ENCODE measurements around the gene SLC1A7. TPM values are rescaled to one million over a fixed set of nuclear protein-coding genes. Genes with fewer than 3 reads are reported as not detected.

The SLC1A7 gene
- total and polyA plus RNA-seq, 2 of the 13 experiments (the other 11 are each of a cell fraction or from before 2014, with no cell fraction given), result 0.04 to 2.0 TPM

DNA sequence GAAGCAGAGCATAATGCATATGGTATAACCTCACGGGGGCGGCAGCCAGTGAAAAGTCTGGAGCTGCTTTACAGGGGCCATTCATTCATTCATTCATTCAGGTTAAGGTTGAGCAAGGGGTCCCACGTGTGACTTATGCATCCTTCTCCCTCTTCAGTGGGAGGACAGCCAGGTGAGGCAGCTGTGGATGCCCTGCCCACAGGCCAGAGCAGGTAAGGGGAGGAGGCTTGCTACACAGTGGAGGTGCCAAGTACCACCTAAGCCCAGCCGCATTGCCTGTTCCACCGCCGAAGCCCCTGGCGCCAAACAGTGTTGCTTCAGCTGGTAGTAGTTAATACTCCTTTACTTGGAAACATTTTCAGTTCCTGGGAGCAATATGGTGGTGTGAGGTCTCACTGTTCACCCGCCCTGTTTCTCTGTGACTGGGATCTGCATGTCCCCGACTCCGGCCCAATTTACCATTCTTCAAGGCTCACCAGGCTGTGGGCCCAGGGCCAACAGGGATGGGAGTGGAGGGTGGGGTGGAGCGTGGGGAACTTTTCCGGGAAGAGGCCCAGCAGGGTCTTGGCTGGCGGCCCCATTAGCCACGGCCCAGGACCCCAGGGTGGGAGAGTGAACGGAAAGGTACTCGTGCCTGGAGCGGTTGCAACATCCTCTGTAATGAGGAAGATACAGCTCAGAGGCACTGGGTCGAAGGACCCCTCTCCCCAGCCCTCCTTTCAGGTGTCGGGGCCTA is 81.1 kb downstream of the SLC1A7 start:
- Histone ChIP-seq H3K9me3 (ENCODE audit: low read length) (no peaks in the 10 kb centered on the region), H3K4me1 (ENCODE audit: insufficient read depth, low read length) (no peaks in the 10 kb centered on the region), H3K4me3 (replicated peaks in 1 of 3; ENCODE audit: insufficient read depth in 1 of 3, low read depth in 2 of 3, low read length in 3 of 3) (peak overlapping the region in 1 of 3 experiments; percentile 17; a peak in 1 of 6 replicates), H3K36me3 (replicated peaks in 1 of 2; ENCODE audit: control insufficient read depth in 1 of 2, insufficient read depth in 2 of 2, low read length in 2 of 2) (no peaks in the 10 kb centered on the region), H3K79me2 (ENCODE audit: insufficient read depth, low read length) (no peaks in the 10 kb centered on the region), H3K9ac (ENCODE audit: insufficient read depth, low read depth, low read length) (no peak overlapping the region), H2AFZ (ENCODE audit: low read length) (no peak overlapping the region), H4K20me1 (ENCODE audit: insufficient read depth, low read length) (no peaks in the 10 kb centered on the region), H3K27ac (ENCODE audit: extremely low read length, insufficient read depth, low read length) (no peak overlapping the region), H3K4me2 (ENCODE audit: low read depth, low read length) (peak overlapping the region; percentile 34; the same call in 1 of the 2 replicates), H3K27me3 (ENCODE audit: control insufficient read depth in 1 of 2, insufficient read depth in 2 of 2, low read length in 2 of 2) (peaks cover 4 to 15% of the 10 kb centered on the region in 2 experiments; a peak in 4 of 5 replicates)
- WGBS (ENCODE audit: low lambda C conversion rate), result 73% methylated on average over 16 of the region's 19 CpGs
- in situ Hi-C loops (cut with HindIII; ENCODE audit: extremely low pct_ligation_motif_present, low pct_unique_long_range_greater_than_20kb), result no loop called here
- no TSS peak for BruUV-seq (replicated peaks)
- FAIRE-seq, result no peak
- TF ChIP-seq CEBPB (IDR thresholded peaks at IDR 0.05; ENCODE audit: borderline replicate concordance, low read depth, low read length) (peak; percentile 2; the same call in 1 of the 2 replicates), NFRKB (IDR thresholded peaks at IDR 0.05) (no peak), GABPB1 (CRISPR knock-in tag; IDR thresholded peaks at IDR 0.05) (0 out of 2 replicates have a peak, but pooled peaks have one; percentile 11), CREM (IDR thresholded peaks at IDR 0.05) (no peak), CREM (CRISPR knock-in tag; IDR thresholded peaks at IDR 0.05) (no peak), RNF2 (conservative IDR thresholded peaks at IDR 0.05; ENCODE audit: low read depth) (no peak), ZNF3 (CRISPR knock-in tag; IDR thresholded peaks at IDR 0.05) (no peak), MXD4 (CRISPR knock-in tag; IDR thresholded peaks at IDR 0.05) (no peak), ZNF230 (CRISPR knock-in tag; IDR thresholded peaks at IDR 0.05) (no peak), ZBTB44 (CRISPR knock-in tag; IDR thresholded peaks at IDR 0.05) (no peak), ZKSCAN8 (CRISPR knock-in tag; IDR thresholded peaks at IDR 0.05; ENCODE audit: borderline replicate concordance) (no peak), KDM2A (CRISPR knock-in tag; IDR thresholded peaks at IDR 0.05; ENCODE audit: borderline replicate concordance, low read depth) (0 out of 2 replicates have a peak, but pooled peaks have one; percentile 3), WIZ (CRISPR knock-in tag; IDR thresholded peaks at IDR 0.05) (no peak), PATZ1 (CRISPR knock-in tag; IDR thresholded peaks at IDR 0.05) (no peak), THAP11 (CRISPR knock-in tag; IDR thresholded peaks at IDR 0.05) (no peak), NR2F1 (CRISPR knock-in tag; IDR thresholded peaks at IDR 0.05) (no peak)
- TF ChIP-seq, protein P1, sequence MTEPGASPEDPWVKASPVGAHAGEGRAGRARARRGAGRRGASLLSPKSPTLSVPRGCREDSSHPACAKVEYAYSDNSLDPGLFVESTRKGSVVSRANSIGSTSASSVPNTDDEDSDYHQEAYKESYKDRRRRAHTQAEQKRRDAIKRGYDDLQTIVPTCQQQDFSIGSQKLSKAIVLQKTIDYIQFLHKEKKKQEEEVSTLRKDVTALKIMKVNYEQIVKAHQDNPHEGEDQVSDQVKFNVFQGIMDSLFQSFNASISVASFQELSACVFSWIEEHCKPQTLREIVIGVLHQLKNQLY (CRISPR knock-in tag; IDR thresholded peaks at IDR 0.05), result no peak
- intact Hi-C loops (cut with micrococcal nuclease; ENCODE audit: unreplicated experiment), result no loop called here
- peak; percentile 16; the same call in 2 of the 3 replicates for ATAC-seq
- ChIA-PET CTCF (ENCODE audit: low intra/inter-chr PET ratio, low total read pairs) (no interaction called here), POLR2A (no interaction called here)
- DNase-seq (ENCODE audit: low spot score), result no peak

All from HepG2 (cell line).